Measurements from ENCODE around the gene FGF5. TPM values are rescaled to one million over a fixed set of nuclear protein-coding genes. Genes with fewer than 3 reads are reported as not detected.

FGF5 gene
- total RNA-seq, 1 donor from 2014 or later: 5.8 TPM

GRCh38 chr4:80324171-80324570 is 57.7 kb downstream of the FGF5 start:
- TF ChIP-seq CTCF (conservative IDR thresholded peaks at IDR 0.05; ENCODE audit: low read depth, low read length): no peak
- no peak for DNase-seq (ENCODE audit: low read depth)
- no peak overlapping the region for H3K4me3 ChIP-seq (ENCODE audit: low read depth, low read length)

- no peak overlapping the region for H3K4me3 ChIP-seq (ENCODE audit: low read depth, low read length)
- TF ChIP-seq CTCF (conservative IDR thresholded peaks at IDR 0.05; ENCODE audit: low read depth, low read length): no peak
- DNase-seq (ENCODE audit: low read depth): no peak
These were observed 65.2 kb downstream of the FGF5 start for GRCh38 chr4:80331693-80332092.

DNA sequence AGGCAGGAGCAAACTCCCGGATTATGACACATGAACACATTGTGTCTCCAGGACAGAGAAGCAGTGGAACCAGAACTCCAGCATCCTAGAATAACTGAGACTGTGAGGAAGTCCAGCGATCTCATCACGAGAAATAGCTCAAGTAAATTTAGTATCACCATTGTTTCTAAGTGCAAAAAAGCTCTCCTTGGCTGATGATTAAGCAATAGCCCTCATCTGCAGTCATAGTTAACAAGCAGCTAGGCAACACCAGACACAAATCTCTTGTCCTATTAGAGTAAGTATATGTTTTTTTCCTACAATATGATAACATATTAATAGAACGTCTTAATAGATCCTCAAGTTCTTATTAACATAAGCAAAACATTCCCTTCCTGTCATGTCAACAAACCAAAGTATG is 66.7 kb downstream of the FGF5 start:
- no peak for TF ChIP-seq CTCF (conservative IDR thresholded peaks at IDR 0.05; ENCODE audit: low read depth, low read length)

GRCh38 chr4:80334568-80334967 is 68.1 kb downstream of the FGF5 start:
- no peak for DNase-seq (ENCODE audit: low read depth)
- no peak for TF ChIP-seq CTCF (conservative IDR thresholded peaks at IDR 0.05; ENCODE audit: low read depth, low read length)

More for the DNA sequence above, 66.7 kb downstream of the FGF5 start:
- DNase-seq (ENCODE audit: low read depth): no peak
- no peak overlapping the region for H3K4me3 ChIP-seq (ENCODE audit: low read depth, low read length)

DNA sequence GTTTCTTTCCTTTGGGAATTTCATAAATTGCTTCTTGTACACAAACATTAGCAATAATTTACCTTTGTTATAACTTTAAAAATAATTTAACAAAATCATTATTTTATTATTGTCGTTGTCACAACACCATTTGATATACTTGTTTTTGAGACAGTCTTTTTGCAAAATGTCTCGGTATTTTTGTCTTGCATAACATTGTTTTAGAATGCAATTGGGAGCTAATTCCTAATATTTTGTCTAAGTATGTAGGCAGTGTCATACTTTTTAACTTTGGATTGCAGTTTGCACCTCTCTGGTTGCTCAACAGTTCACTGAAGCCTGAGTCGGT is 68.7 kb downstream of the FGF5 start:
- TF ChIP-seq CTCF (conservative IDR thresholded peaks at IDR 0.05; ENCODE audit: low read depth, low read length): no peak
- peak overlapping the region; percentile 84 for H3K4me3 ChIP-seq (ENCODE audit: low read depth, low read length)
- no peak for DNase-seq (ENCODE audit: low read depth)

More at GRCh38 chr4:80334568-80334967, 68.1 kb downstream of the FGF5 start:
- no peak overlapping the region for H3K4me3 ChIP-seq (ENCODE audit: low read depth, low read length)

DNA sequence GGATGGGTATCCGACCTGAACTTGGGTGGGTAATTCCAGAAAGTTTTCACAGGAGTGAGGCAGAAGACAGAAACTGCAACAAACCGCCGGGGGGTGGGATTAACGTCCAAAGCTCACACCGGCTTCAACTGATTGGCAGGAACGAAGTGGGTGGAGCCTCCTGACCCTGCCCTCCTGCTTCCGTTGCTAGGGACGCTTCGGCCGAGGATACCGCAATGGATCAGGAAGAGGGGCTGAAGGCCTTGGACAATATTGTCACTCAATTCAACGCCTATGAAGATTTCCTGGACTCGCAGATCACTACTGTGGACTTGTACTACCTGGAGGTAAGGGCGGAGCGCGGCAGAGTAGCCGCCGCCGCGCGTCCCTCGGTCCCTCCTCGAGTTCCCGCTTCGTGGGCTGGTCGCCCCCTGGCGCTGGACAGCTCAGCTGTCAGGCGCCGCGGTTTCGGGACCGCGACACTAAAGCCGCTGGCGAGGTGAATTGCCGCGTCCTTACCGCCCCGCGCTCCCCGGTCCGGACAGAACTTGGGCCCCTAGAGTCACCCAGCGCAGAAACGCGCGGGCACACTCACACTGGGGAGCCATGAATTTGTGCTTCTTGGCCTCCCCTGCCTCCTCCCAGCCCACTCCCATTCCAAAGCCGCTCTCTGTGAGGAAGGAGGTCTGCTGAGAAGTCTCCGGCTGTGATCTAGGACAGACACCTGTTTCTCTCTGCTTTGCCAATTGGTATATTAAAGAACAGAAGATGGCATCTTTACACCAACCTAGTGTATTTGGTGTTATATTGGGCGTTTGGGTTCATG is 69.3 kb downstream of the FGF5 start, which contains the start of gene CFAP299:
CFAP299 (plus strand) TSS at position 177 of the 805 bp plus-strand sequence.
- H3K4me3 ChIP-seq (ENCODE audit: low read depth, low read length): peak within 1 kb of the TSS; percentile 84
- DNase-seq (ENCODE audit: low read depth): peak; percentile 54
- TF ChIP-seq CTCF (conservative IDR thresholded peaks at IDR 0.05; ENCODE audit: low read depth, low read length): peak; percentile 52

- peak; percentile 62 for TF ChIP-seq CTCF (conservative IDR thresholded peaks at IDR 0.05; ENCODE audit: low read depth, low read length)
- H3K4me3 ChIP-seq (ENCODE audit: low read depth, low read length): peak overlapping the region; percentile 84
- DNase-seq (ENCODE audit: low read depth): no peak
These were observed 70.1 kb downstream of the FGF5 start for GRCh38 chr4:80336582-80336981.

Measured in epithelial cell of proximal tubule (primary cell).